Ascending aorta (tissue), 2 donors: ENCODE measurements around the gene CYP24A1. TPM values are rescaled to one million over a fixed set of nuclear protein-coding genes. Genes with fewer than 3 reads are reported as not detected.

Experiments used
- DNase-seq, 2 donors: peaks; one replicate each; pipeline ENCODE4 v3.0.0-alpha.2; 2019; ENCODE audit warnings: low spot score in 2 of 2
- H3K27ac ChIP-seq, 2 donors: fragments of 200-600 bp; sonication (generic); one replicate each; pipeline ENCODE4 v1.5.1; 2016 to 2017; ENCODE audit warnings: mild to moderate bottlenecking in 1 of 2
- H3K27me3 ChIP-seq: fragments of 200-600 bp; sonication (generic); one replicate; pipeline ENCODE4 v1.5.1; 2017
- H3K36me3 ChIP-seq, 2 donors: fragments of 200-600 bp; sonication (generic); one replicate each; pipeline ENCODE4 v1.5.1; 2016
- H3K4me1 ChIP-seq, 2 donors: fragments of 200-600 bp; sonication (generic); one replicate each; pipeline ENCODE4 v1.5.1; 2016 to 2017; ENCODE audit warnings: mild to moderate bottlenecking in 1 of 2
- H3K4me3 ChIP-seq, 2 donors: fragments of 200-600 bp; sonication (generic); one replicate each; pipeline ENCODE4 v1.5.1; 2016 to 2017; ENCODE audit warnings: mild to moderate bottlenecking in 1 of 2
- H3K9me3 ChIP-seq, 2 donors: fragments of 200-600 bp; sonication (generic); one replicate each; pipeline ENCODE4 v1.5.1; 2016
- CTCF ChIP-seq, 3 experiments: fragments of 200-600 bp in 2 of 3; fragments of 450-650 bp in 1 of 3; sonication (generic) in 2 of 3; IDR thresholded peaks; one replicate each; pipeline ENCODE4 v1.5.1; 2016 to 2019; ENCODE audit warnings: antibody characterized with exemption in 3 of 3, mild to moderate bottlenecking in 1 of 3, moderate library complexity in 1 of 3
- intact Hi-C: fragments of 100-400 bp; cut with DNase I; formaldehyde crosslinking; loops from one replicate; pipeline ENCODE4 v1.15.1; 2023
- total RNA-seq: library from RNA; depleted of rRNA; stranded (reverse); fragments of >200 nt; gene quantifications from one replicate; pipeline ENCODE4 v1.1.0, GENCODE V29; 2016

CYP24A1 gene
- total RNA-seq, 1 donor from 2014 or later = not detected

GRCh38 chr20:54106162-54106561 lies 67.6 kb downstream of the CYP24A1 start:
- no peak overlapping the region for H3K4me3 ChIP-seq
- no peaks in the 10 kb centered on the region for H3K27me3 ChIP-seq
- no peaks in the 10 kb centered on the region for H3K4me1 ChIP-seq
- no peak for TF ChIP-seq CTCF (IDR thresholded peaks at IDR 0.05)
- no peak for DNase-seq
- no peaks in the 10 kb centered on the region for H3K9me3 ChIP-seq
- intact Hi-C loops = no loop called here
- H3K27ac ChIP-seq = no peak overlapping the region
- no peaks in the 10 kb centered on the region for H3K36me3 ChIP-seq

DNA sequence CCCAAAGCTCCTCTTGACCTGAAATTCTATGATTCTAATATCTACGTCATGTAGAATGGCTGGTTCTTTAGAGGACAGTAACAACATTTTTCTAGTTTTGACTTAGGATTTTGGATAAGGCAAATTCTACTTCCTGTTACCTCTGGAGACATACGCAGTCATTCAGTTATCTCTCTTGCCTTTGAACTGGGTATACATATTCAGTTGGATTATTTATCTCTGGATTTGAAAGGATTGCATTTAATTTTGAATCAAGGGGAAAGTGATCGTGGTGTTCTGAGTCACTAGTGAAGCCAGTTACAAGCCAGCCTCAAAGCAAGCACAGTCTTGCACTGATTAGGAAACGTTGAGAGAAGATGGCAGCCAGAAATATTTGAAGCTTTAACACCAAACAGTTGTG lies 68.1 kb downstream of the CYP24A1 start:
- DNase-seq = no peak
- Histone ChIP-seq H3K27me3 (no peaks in the 10 kb centered on the region), H3K4me1 (no peaks in the 10 kb centered on the region), H3K9me3 (no peaks in the 10 kb centered on the region), H3K36me3 (no peaks in the 10 kb centered on the region), H3K27ac (no peak overlapping the region), H3K4me3 (no peak overlapping the region)
- intact Hi-C loops = no loop called here
- no peak for TF ChIP-seq CTCF (IDR thresholded peaks at IDR 0.05)

DNA sequence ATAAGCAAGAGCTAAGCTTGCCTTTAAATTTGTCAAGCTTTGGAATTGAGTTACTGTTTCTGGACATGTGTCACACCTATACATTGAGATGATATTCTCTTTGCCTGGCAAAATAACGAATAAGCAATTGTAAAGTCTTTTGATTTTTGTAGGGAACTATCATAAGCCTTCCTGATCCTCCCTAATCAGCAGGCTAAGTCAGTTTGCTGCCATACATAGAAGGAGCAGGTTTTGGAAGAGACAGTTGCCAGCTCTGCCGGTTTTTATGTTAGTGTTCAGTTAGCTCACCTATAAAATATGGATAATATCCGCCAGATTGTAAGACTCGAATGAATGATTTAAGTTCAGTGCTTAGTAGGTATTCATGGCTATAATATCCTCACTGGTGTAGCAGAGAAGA lies 69.0 kb downstream of the CYP24A1 start:
- H3K27me3 ChIP-seq = no peaks in the 10 kb centered on the region
- no peak overlapping the region for H3K4me3 ChIP-seq
- intact Hi-C loops = no loop called here
- H3K4me1 ChIP-seq = no peaks in the 10 kb centered on the region
- no peak overlapping the region for H3K27ac ChIP-seq
- no peak for TF ChIP-seq CTCF (IDR thresholded peaks at IDR 0.05)
- no peak for DNase-seq
- H3K36me3 ChIP-seq = no peaks in the 10 kb centered on the region
- H3K9me3 ChIP-seq = no peaks in the 10 kb centered on the region

DNA sequence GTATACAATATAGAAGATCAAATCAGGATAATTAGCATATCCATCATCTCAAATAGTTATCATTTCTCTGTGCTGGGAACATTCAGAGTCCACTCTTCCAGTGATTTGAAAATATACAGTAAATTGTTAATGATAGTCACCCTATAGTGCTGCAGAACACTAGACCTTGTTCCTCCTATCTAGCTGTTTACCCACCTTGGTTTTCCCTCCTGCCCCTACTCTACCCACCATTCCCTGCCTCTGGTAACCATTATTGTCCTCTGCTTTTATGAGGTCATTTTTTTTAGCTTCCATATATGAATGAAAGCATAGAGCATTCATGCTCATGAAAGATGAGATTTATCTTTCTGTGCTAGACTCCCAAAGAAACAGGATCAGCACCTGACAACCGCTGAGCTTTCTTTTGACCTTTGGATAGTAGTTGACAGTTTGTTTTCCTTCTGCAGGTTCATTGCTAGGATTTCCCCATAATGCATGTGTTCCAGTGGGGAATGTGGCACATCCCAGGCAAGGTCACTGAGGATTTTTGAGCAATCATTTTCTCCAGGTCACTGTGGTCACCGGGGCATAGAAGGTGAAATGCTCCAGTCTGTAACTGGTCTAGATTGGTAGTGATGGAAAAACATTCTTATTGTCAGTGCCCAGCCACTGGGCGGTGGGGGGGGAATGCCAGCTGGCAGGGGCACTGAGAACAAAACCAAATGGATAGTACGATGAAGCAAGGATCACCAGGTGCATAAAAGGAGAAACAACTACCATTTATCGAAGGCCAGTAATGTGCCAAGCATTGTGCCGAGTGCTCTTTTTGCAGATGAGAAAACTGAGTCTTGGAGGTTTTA lies 69.8 kb downstream of the CYP24A1 start:
- no peak for TF ChIP-seq CTCF (IDR thresholded peaks at IDR 0.05)
- intact Hi-C loops = no loop called here
- Histone ChIP-seq H3K9me3 (no peaks in the 10 kb centered on the region), H3K27me3 (no peaks in the 10 kb centered on the region), H3K4me1 (no peaks in the 10 kb centered on the region), H3K36me3 (no peaks in the 10 kb centered on the region), H3K27ac (no peak overlapping the region), H3K4me3 (no peak overlapping the region)
- DNase-seq = no peak

Other genes starting within 250 kb of the CYP24A1 start
- not detected for gene BCAS1, start 103.4 kb downstream of the CYP24A1 start, total RNA-seq
- gene PFDN4, start 34.1 kb upstream of the CYP24A1 start, total RNA-seq = 68.9 TPM